OCI-LY3 (cell line): ENCODE measurements around the gene KYAT1.
"Not testable (repeated sequence)": the region's sequence is repeated elsewhere in the genome, so short reads cannot be mapped to it uniquely, and the experiment has no call there.

Experiments
- EZH2phosphoT487 ChIP-seq: fragments of 200-600 bp; shearing (Covaris generic); IDR thresholded peaks from 2 replicates; pipeline ENCODE4 v1.6.1; 2018; ENCODE audit warnings: antibody characterized with exemption, mixed run types, low read depth
- TF ChIP-seq, protein P1 (sequence below): fragments of 200-600, 300-600 bp; sonication (generic); IDR thresholded peaks from 2 replicates; pipeline ENCODE4 v1.5.1; 2014; ENCODE audit warnings: antibody characterized with exemption, low read length, low read depth

DNA sequence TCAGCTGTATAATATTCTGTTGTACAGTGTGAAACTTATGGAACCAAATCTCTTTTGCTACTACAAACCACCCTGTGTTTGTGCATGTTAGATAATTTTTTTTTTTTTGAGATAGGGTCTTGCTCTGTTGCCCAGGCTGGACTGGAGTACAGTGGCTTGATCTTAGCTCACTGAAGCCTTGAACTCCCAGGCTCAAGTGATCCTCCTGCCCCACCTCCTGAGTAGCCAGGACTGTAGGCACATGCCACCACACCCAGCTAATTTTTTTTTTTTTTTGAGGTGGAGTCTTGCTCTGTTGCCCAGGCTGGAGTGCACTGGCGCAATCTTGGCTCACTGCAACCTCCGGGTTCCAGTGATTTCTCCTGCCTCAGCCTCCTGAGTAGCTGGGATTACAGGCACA, 86.8 kb downstream of the KYAT1 start:
- TF ChIP-seq, protein P1, sequence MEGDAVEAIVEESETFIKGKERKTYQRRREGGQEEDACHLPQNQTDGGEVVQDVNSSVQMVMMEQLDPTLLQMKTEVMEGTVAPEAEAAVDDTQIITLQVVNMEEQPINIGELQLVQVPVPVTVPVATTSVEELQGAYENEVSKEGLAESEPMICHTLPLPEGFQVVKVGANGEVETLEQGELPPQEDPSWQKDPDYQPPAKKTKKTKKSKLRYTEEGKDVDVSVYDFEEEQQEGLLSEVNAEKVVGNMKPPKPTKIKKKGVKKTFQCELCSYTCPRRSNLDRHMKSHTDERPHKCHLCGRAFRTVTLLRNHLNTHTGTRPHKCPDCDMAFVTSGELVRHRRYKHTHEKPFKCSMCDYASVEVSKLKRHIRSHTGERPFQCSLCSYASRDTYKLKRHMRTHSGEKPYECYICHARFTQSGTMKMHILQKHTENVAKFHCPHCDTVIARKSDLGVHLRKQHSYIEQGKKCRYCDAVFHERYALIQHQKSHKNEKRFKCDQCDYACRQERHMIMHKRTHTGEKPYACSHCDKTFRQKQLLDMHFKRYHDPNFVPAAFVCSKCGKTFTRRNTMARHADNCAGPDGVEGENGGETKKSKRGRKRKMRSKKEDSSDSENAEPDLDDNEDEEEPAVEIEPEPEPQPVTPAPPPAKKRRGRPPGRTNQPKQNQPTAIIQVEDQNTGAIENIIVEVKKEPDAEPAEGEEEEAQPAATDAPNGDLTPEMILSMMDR = not testable (repeated sequence)
- not testable (repeated sequence) for TF ChIP-seq EZH2phosphoT487
